A673 (cell line): ENCODE data around the gene RCBTB1. TPM values are rescaled to one million over a fixed set of nuclear protein-coding genes. Genes with fewer than 3 reads are reported as not detected.

Source experiments
- BruUV-seq: library from RNA; stranded (reverse); fragments of 400-500 nt; replicated peaks from 2 replicates; lab custom pipeline; 2021; lab: Mats Ljungman, UMichigan
- CTCF ChIA-PET: fragments of 300-600 bp; sonication (Branson Sonifier 250); formaldehyde crosslinking; loops from one replicate; lab custom pipeline; 2022; ENCODE audit warnings: antibody characterized with exemption; lab: Charles Lee
- POLR2A ChIA-PET: fragments of 300-600 bp; sonication (Branson Sonifier 250); formaldehyde crosslinking; loops from one replicate; lab custom pipeline; 2022; ENCODE audit warnings: antibody characterized with exemption; ENCODE audit not compliant: low non-redundant PET; lab: Charles Lee
- DNase-seq: peaks from one replicate; pipeline ENCODE4 v3.0.0-alpha.2; 2015; ENCODE audit warnings: low spot score
- H3K27ac ChIP-seq: fragments of 200-600 bp; sonication (generic); 2 replicates; pipeline ENCODE4 v1.5.1; 2016; ENCODE audit warnings: mixed run types, low read depth, mild to moderate bottlenecking, mixed read lengths, antibody characterized with exemption, low read length; ENCODE audit not compliant: poor library complexity, severe bottlenecking
- H3K27me3 ChIP-seq: fragments of 200-600 bp; sonication (generic); replicated peaks from 2 replicates; pipeline ENCODE4 v1.6.1; 2017; ENCODE audit warnings: mixed run types, low read depth, mild to moderate bottlenecking, mixed read lengths, antibody characterized with exemption, low read length; ENCODE audit not compliant: insufficient read depth, poor library complexity
- H3K36me3 ChIP-seq: fragments of 200-600 bp; sonication (generic); 2 replicates; pipeline ENCODE4 v1.6.1; 2016; ENCODE audit warnings: mixed run types, mild to moderate bottlenecking, mixed read lengths, antibody characterized with exemption, low read length; ENCODE audit not compliant: insufficient read depth, poor library complexity, severe bottlenecking
- H3K4me1 ChIP-seq: fragments of 200-600 bp; sonication (generic); 2 replicates; pipeline ENCODE4 v1.6.1; 2017; ENCODE audit warnings: mixed run types, mild to moderate bottlenecking, mixed read lengths, antibody characterized with exemption, low read length; ENCODE audit not compliant: insufficient read depth, poor library complexity, severe bottlenecking
- H3K4me3 ChIP-seq: fragments of 200-600 bp; sonication (generic); 2 replicates; pipeline ENCODE4 v1.5.1; 2016; ENCODE audit warnings: low read depth, mixed run types, mild to moderate bottlenecking, mixed read lengths, low read length; ENCODE audit not compliant: poor library complexity, severe bottlenecking
- H3K9me3 ChIP-seq: fragments of 200-600 bp; sonication (generic); 2 replicates; pipeline ENCODE4 v1.6.1; 2016; ENCODE audit warnings: mixed run types, low read depth, mild to moderate bottlenecking, mixed read lengths, antibody characterized with exemption, low read length; ENCODE audit not compliant: poor library complexity, severe bottlenecking
- EZH2 ChIP-seq: fragments of 200-600 bp; sonication (generic); IDR thresholded peaks from 2 replicates; pipeline ENCODE4 v1.6.1; 2017; ENCODE audit warnings: borderline replicate concordance, low read depth, mild to moderate bottlenecking, mixed read lengths, antibody characterized with exemption, low read length; ENCODE audit not compliant: poor library complexity, severe bottlenecking
- intact Hi-C: fragments of 100-400 bp; cut with micrococcal nuclease; formaldehyde crosslinking; loops from one replicate; pipeline ENCODE4 v1.10.0; 2022; ENCODE audit not compliant: unreplicated experiment
- total RNA-seq: library from RNA; stranded (reverse); gene quantifications from 2 replicates; pipeline ENCODE4 v1.2.3, GENCODE V29; 2021
- TF ChIP-seq, protein P1 (sequence below): fragments of 300-800, 200-600 bp; sonication (generic); conservative IDR thresholded peaks from 2 replicates; pipeline ENCODE4 v1.5.1; 2017; ENCODE audit warnings: low read depth, mild to moderate bottlenecking, antibody characterized with exemption, low read length, moderate library complexity, mixed read lengths

Gene RCBTB1
- total RNA-seq, 1 experiment from 2014 or later = 12.7 TPM

DNA sequence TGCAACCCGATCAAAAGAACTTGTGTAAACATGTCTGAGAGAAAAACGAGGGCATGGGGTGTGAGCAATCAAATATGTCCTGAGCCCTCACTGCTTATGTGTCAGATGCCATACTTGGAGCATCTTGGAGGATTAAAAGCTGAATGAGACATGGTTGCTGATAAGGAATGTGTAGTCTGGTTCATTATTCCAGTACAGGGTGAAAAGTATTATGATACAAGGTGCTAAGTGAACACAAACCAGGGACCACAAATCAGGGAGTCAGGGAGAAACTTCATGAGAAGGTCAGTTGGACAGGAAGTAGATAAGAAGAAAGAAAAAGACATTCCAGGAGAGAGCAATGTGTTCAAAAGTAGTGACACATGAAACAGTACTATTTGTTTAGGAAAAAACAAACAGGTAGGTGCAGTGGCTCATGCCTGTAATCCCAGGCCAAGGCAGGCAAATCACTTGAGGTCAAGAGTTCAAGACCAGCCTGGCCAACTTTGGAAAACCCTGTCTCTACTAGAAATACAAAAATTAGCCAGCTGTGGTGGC, 2.0 kb upstream of the RCBTB1 start:
- Histone ChIP-seq H3K27me3 (no peaks in the 10 kb centered on the region), H3K4me3 (no peak overlapping the region), H3K36me3 (no peaks in the 10 kb centered on the region), H3K9me3 (no peaks in the 10 kb centered on the region), H3K27ac (no peak overlapping the region), H3K4me1 (peaks cover 5% of the 10 kb centered on the region)
- DNase-seq = no peak
- no TSS peak for BruUV-seq
- ChIA-PET CTCF (no interaction called here), POLR2A (no interaction called here)
- intact Hi-C loops = no loop called here
- TF ChIP-seq EZH2 = no peak
- TF ChIP-seq, protein P1, sequence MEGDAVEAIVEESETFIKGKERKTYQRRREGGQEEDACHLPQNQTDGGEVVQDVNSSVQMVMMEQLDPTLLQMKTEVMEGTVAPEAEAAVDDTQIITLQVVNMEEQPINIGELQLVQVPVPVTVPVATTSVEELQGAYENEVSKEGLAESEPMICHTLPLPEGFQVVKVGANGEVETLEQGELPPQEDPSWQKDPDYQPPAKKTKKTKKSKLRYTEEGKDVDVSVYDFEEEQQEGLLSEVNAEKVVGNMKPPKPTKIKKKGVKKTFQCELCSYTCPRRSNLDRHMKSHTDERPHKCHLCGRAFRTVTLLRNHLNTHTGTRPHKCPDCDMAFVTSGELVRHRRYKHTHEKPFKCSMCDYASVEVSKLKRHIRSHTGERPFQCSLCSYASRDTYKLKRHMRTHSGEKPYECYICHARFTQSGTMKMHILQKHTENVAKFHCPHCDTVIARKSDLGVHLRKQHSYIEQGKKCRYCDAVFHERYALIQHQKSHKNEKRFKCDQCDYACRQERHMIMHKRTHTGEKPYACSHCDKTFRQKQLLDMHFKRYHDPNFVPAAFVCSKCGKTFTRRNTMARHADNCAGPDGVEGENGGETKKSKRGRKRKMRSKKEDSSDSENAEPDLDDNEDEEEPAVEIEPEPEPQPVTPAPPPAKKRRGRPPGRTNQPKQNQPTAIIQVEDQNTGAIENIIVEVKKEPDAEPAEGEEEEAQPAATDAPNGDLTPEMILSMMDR = no peak

DNA sequence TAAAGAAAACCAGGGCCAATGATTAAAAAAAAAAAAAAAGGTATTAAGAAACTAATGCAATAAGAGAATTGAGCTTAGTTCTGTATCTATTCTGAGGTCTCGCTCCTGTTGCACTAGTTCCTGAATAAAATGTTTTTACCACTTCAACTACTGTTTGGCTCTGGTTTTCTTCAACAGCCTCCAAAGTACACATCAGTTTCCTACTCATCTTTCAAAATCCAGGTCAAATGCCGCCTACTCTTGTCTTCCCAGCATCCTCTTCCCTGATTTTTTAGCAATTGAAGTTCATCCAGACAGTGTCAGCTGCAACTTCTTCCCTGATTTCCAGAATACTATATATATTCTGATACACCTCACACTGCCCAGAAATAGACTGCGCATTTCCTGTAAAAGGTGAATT, 1.4 kb upstream of the RCBTB1 start:
- ChIA-PET CTCF (no interaction called here), POLR2A (no interaction called here)
- no TSS peak for BruUV-seq
- Histone ChIP-seq H3K27ac (no peak overlapping the region), H3K27me3 (no peaks in the 10 kb centered on the region), H3K4me1 (peaks cover 5% of the 10 kb centered on the region), H3K4me3 (no peak overlapping the region), H3K36me3 (no peaks in the 10 kb centered on the region), H3K9me3 (no peaks in the 10 kb centered on the region)
- intact Hi-C loops = no loop called here
- no peak for DNase-seq
- TF ChIP-seq EZH2 = no peak
- TF ChIP-seq, protein P1 = no peak

DNA sequence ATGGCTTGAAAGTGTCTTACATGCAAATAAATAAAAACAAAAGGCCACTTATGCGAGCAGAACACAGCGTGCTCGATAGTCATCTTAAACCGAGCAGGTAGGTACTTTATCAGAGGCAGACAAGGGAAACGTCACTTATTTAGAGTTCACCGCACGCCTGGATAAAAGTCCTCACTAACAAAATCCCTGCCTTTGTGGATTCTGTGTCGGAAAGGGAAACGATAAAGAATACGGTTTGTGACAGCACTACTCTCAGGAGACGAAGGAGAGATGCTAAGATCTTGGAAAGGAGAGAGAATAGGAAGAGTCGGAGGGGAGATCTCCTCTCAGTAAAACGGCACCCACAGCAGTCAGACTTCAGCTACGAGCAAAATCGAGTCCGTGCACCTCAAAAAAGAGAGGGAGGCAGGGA, 581 bp downstream of the RCBTB1 start:
- Histone ChIP-seq H3K4me1 (peaks cover 5% of the 10 kb centered on the region), H3K27me3 (no peaks in the 10 kb centered on the region), H3K27ac (peak overlapping the region; percentile 39), H3K9me3 (no peaks in the 10 kb centered on the region), H3K36me3 (no peaks in the 10 kb centered on the region), H3K4me3 (peak overlapping the region; percentile 70)
- ChIA-PET CTCF (no interaction called here), POLR2A (no interaction called here)
- intact Hi-C loops = no loop called here
- no TSS peak for BruUV-seq
- DNase-seq = no peak
- TF ChIP-seq EZH2 = no peak
- TF ChIP-seq, protein P1 = no peak
